C4-2B (cell line): ENCODE measurements around the gene KDM4D.

ENCODE experiments used
- ZFX ChIP-seq: fragments of 450-650 bp; IDR thresholded peaks from 2 replicates; pipeline ENCODE4 v1.6.1; 2017
- TF ChIP-seq, protein P1 (sequence below): fragments of 450-650 bp; conservative IDR thresholded peaks from 2 replicates; pipeline ENCODE4 v1.5.1; 2017; ENCODE audit warnings: mild to moderate bottlenecking

DNA sequence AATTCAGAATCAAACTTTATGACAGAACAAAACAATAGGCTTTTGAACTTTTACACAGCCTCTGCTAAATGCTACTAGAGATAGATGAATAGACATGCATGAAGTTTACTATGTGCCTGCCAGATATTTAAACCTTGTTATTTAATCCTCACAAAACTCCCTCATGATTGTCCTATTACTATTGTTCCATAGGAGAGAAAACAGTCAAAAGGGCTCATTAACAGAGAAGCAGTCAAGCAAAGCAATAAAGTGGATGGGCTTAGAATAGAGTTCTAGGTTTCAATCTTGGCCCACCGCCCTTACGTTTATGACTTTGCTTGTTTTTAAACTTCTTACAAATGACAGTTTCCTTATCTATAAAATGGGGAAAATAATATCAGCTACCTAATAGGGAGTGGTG is 13.0 kb upstream of the KDM4D start:
- TF ChIP-seq, protein P1, sequence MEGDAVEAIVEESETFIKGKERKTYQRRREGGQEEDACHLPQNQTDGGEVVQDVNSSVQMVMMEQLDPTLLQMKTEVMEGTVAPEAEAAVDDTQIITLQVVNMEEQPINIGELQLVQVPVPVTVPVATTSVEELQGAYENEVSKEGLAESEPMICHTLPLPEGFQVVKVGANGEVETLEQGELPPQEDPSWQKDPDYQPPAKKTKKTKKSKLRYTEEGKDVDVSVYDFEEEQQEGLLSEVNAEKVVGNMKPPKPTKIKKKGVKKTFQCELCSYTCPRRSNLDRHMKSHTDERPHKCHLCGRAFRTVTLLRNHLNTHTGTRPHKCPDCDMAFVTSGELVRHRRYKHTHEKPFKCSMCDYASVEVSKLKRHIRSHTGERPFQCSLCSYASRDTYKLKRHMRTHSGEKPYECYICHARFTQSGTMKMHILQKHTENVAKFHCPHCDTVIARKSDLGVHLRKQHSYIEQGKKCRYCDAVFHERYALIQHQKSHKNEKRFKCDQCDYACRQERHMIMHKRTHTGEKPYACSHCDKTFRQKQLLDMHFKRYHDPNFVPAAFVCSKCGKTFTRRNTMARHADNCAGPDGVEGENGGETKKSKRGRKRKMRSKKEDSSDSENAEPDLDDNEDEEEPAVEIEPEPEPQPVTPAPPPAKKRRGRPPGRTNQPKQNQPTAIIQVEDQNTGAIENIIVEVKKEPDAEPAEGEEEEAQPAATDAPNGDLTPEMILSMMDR = no peak
- no peak for TF ChIP-seq ZFX
